GM18868 (cell line): ENCODE measurements around the gene CAPG.
"Not testable (repeated sequence)": the region's sequence is repeated elsewhere in the genome, so short reads cannot be mapped to it uniquely, and the experiment has no call there.

ENCODE experiments used
- ATAC-seq: cut with Tn5 transposase; IDR thresholded peaks from one replicate; pipeline ENCODE4 v1.9.1; 2021; ENCODE audit warnings: mild to moderate bottlenecking, moderate library complexity; ENCODE audit not compliant: unreplicated experiment

Gene CAPG

GRCh38 chr2:85409845-85410583 is at the start of gene CAPG:
Gene CAPG, minus strand, starts transcription at chr2:85410366. Its CDS starts 8,221 bp downstream, at chr2:85402145.
- peak; percentile 61 for ATAC-seq

- ATAC-seq, result no peak
Measured at GRCh38 chr2:85459771-85460170, 49.6 kb upstream of the CAPG start.

DNA sequence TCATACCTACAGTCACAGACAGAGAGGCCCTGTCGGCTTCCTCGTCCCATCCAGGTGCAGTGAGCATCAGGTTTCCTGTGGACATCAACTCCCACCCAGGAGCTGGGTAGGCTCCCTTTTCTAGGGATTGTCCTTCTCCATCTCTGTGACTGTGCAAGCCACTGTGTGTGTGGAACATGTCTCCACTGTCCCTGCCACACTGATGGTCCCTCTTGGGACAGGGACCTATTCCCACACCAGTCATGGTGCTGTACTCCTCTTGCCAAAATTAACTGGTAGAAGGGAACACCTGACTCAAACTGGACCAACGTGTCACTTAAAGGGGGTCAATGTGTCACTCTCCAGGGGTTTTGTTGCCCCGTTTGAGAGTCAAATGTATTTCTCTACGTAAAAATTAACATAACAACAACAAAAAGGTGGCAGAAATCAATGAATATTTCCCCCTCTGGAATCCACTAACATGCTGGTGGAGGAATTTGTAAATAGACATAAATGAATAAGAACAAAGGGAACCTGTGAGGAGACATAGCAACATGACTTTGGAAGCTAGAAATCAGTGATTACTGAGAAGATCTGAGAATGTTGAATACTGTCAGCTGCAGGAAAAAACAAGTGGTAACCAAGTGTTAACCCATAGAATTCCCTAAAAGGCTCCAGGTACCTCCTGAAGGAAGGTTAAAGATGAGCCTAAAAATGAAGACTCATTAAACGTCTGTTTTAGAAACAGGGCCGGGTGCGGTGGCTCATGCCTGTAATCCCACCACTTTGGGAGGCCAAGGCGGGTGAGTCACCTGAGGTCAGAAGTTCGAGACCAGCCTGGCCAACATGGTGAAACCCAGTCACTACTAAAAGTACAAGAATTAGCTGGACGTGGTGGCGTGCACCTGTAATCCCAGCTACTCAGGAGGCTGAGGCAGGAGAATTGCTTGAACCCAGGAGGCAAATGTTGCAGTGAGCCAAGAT is 48.7 kb upstream of the CAPG start:
- ATAC-seq, result no peak

- ATAC-seq, result no peak
Measured at GRCh38 chr2:85457877-85458316, 47.7 kb upstream of the CAPG start.

- ATAC-seq, result no peak
Measured at GRCh38 chr2:85457043-85457442, 46.9 kb upstream of the CAPG start.

DNA sequence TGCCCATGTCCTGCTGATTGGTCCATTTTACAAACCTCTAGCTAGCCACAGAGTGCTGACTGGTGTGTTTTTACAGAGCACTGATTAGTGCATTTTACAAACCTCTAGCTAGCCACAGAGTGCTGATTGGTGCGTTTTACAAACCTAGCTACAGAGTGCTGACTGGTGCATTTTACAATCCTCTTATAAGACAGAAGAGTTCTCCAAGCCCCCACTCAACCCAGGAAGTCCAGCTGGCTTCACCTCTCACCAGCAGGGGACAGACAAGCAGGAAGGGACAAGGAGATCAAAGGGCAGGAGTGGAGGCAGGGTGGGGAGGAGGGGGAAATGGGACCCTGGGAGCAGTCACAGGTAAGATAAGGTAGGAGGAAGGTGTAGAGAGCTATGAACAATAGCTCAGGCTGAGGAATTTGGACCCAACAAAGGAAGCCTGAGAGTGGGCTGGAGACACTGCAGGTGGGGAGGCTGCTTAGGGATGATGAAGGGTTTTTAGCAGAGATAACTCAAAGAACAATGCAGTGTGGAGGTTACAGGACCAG is 45.5 kb upstream of the CAPG start:
- ATAC-seq, result no peak

GRCh38 chr2:85453571-85453970 is 43.4 kb upstream of the CAPG start:
- no peak for ATAC-seq

DNA sequence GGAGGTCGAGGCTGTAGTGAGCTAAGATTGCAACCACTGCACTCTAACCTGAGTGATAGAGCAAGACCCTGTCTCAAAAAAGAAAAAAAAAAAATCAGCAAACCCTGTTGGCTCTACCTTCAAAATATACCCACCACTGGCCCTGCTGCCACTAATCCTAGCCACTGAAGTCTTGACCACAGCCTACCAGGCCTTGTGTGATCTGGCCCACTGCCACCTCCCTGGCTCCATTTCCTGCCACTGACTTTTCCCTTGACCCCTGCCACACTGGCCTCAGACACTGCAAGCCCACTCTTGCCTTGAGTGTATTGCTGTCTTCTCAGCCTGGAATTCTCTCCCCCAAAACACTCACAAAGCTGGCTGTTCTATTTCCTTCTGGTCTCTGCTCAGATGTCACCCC is 42.1 kb upstream of the CAPG start:
- no peak for ATAC-seq

GRCh38 chr2:85449214-85449588 is 39.0 kb upstream of the CAPG start:
- no peak for ATAC-seq

GRCh38 chr2:85448461-85449213 is 38.5 kb upstream of the CAPG start:
- ATAC-seq, result no peak

DNA sequence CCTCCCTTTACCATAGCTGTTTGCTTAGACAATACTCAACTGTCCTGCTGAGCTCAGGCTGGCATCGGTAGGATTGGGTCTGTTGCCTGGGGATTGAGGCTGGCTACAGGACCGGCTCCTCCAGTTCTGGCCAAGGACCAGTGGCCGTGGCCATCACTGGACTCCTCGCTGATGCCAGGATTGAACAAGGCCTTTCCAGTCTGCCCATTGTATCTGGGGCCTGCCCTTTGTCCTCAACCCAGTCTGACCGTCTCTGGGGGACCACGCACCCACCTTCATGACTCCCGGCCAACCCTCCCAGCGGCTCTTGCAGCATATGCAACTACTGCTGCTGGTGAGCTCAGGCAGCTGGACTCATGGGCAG is 37.0 kb upstream of the CAPG start:
- ATAC-seq, result no peak

- no peak for ATAC-seq
Measured at GRCh38 chr2:85446296-85447221, 36.4 kb upstream of the CAPG start.

GRCh38 chr2:85445316-85446295 is 35.4 kb upstream of the CAPG start:
- ATAC-seq, result no peak

- ATAC-seq, result no peak
Measured at GRCh38 chr2:85444629-85445172, 34.5 kb upstream of the CAPG start.

DNA sequence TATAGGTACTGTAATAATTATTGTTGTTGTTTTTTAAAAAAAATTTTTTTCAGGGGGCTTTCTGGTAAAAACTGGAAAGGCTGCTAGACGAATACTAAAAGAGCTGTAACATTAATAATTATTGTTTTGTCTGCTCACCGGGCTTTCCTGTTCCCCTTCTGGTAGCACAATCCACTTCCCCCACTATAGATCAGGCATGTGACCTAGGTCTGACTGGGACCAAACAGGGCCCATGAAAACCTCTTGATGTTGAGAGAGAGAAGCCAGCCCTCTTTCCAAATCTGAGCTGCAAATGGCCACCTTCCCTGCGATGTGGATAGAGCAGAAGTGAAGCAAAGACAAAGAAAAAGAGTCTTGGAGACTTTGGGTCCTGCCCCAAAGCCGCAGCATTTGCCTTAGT is 31.7 kb upstream of the CAPG start:
- ATAC-seq, result no peak

- ATAC-seq, result no peak
Measured at GRCh38 chr2:85440729-85441128, 30.6 kb upstream of the CAPG start.

DNA sequence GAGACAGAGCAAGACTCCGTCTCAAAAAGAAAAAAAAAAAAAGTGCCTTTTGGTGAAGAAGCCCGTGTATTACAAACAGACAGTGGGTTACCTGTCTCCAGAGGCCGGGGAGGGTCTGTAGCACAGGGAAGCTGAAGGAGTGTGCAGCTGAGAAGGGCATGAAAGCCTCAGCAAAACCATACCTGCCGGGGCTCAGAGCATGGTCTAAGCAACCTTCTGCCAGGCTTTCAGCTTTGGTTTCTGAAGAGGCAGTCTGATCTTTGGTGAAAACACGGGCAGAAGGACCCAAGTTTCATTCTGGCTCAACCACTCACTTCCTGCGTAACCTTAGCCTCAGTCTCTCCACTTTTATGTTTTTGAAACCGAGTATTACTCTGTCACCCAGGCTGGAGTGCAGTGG is 29.8 kb upstream of the CAPG start:
- ATAC-seq, result no peak

- ATAC-seq, result not testable (repeated sequence)
Measured at GRCh38 chr2:85439569-85439968, 29.4 kb upstream of the CAPG start.
